Islet of Langerhans (tissue), 1 donor: ENCODE data around the gene CDC34.

Experiments
- FAIRE-seq: peaks from one replicate; lab custom pipeline; 2011; peaks lifted over from hg19 to GRCh38; lab: Jason Lieb, UNC

CDC34 gene

DNA sequence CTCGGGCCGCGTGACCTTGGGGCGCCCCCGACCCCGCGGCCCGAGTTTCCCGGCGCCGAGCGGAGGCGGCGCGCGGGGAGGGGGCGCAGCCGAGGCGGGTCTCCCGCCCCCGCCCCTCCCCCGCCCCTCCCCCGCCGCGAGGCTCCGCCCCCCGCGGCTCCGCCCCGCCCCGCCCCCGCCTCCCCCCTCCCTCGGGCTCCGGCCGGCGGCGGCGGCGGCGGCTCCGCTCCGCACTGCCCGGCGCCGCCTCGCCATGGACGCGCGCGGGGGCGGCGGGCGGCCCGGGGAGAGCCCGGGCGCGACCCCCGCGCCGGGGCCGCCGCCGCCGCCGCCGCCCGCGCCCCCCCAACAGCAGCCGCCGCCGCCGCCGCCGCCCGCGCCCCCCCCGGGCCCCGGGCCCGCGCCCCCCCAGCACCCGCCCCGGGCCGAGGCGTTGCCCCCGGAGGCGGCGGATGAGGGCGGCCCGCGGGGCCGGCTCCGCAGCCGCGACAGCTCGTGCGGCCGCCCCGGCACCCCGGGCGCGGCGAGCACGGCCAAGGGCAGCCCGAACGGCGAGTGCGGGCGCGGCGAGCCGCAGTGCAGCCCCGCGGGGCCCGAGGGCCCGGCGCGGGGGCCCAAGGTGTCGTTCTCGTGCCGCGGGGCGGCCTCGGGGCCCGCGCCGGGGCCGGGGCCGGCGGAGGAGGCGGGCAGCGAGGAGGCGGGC lies 58.3 kb downstream of the CDC34 start, which contains the start of gene HCN2:
TSS of gene HCN2 (plus strand) at position 189 of the 703 bp plus-strand sequence. CDS start at position 254, 65 bp downstream.
- FAIRE-seq: no peak

DNA sequence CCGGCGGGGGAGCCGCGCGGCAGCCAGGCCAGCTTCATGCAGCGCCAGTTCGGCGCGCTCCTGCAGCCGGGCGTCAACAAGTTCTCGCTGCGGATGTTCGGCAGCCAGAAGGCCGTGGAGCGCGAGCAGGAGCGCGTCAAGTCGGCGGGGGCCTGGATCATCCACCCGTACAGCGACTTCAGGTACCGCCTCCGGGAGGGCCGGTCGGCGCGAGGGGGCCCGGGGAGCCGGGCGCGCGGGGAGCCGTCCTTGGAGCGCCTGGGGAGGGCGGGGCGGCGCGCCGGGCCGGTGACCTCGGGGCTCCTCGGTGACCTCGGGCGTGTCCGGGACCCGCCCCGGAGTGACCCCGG lies 58.8 kb downstream of the CDC34 start:
- no peak for FAIRE-seq

DNA sequence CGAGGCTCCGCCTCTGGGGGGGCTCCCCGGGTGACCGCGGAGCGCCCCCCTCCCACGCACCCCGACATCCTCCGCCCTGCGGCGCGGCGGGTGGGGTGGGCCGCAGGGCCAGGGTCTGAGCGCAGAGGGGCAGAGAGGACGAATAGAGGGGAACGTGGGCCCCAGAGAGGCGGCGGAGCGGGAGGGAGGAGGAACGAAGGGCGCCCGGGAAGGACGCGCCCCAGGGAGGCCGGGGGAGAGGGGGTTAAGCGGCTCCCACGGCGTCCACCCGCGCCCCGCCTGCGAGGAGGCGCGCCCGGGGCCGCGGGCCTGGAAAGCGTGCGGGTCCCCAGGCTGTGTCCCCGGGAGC lies 59.2 kb downstream of the CDC34 start:
- FAIRE-seq: no peak

- FAIRE-seq: no peak
Observed at GRCh38 chr19:591099-591958, 59.8 kb downstream of the CDC34 start.
